Measurements from ENCODE around the gene ARHGEF4.
"Not testable (repeated sequence)": the region's sequence is repeated elsewhere in the genome, so short reads cannot be mapped to it uniquely, and the experiment has no call there.

The ARHGEF4 gene

GRCh38 chr2:131058214-131058843 is 221.6 kb downstream of the ARHGEF4 start:
- no peak for DNase-seq

GRCh38 chr2:131058920-131059319 is 222.2 kb downstream of the ARHGEF4 start:
- DNase-seq, result no peak

- DNase-seq, result no peak
Observed at GRCh38 chr2:131063501-131064283, 227.0 kb downstream of the ARHGEF4 start.

GRCh38 chr2:131064589-131065512 is 228.1 kb downstream of the ARHGEF4 start:
- DNase-seq, result no peak

- no peak for DNase-seq
Observed at GRCh38 chr2:131067465-131068125, 230.9 kb downstream of the ARHGEF4 start.

- DNase-seq, result not testable (repeated sequence)
Observed at GRCh38 chr2:131068172-131068571, 231.5 kb downstream of the ARHGEF4 start.

- DNase-seq, result not testable (repeated sequence)
Observed at GRCh38 chr2:131075578-131075977, 238.9 kb downstream of the ARHGEF4 start.

- no peak for DNase-seq
Observed at GRCh38 chr2:131076707-131077106, 240.0 kb downstream of the ARHGEF4 start.

GRCh38 chr2:131077182-131077846 is 240.6 kb downstream of the ARHGEF4 start:
- DNase-seq, result no peak

GRCh38 chr2:131077966-131078365 is 241.3 kb downstream of the ARHGEF4 start:
- DNase-seq, result no peak

GRCh38 chr2:131079931-131080330 is 243.2 kb downstream of the ARHGEF4 start:
- not testable (repeated sequence) for DNase-seq

GRCh38 chr2:131081190-131081589 is 244.5 kb downstream of the ARHGEF4 start:
- no peak for DNase-seq

GRCh38 chr2:131085646-131086045 is 248.9 kb downstream of the ARHGEF4 start:
- DNase-seq, result no peak

- no peak for DNase-seq
Observed at GRCh38 chr2:131092458-131093005, 255.8 kb downstream of the ARHGEF4 start.

- DNase-seq, result peak; percentile 57
Observed at GRCh38 chr2:131093006-131093695, 256.4 kb downstream of the ARHGEF4 start, which contains the start of gene FAM168B. TSS of gene FAM168B (minus strand) at chr2:131093460. CDS start at chr2:131082646, 10,814 bp downstream.

GRCh38 chr2:131093696-131094462 is 257.2 kb downstream of the ARHGEF4 start:
- peak; percentile 57 for DNase-seq

- DNase-seq, result no peak
Observed at GRCh38 chr2:131094463-131095281, 258.0 kb downstream of the ARHGEF4 start.
